K562 (cell line): Measurements from ENCODE around the gene COQ3. TPM values are rescaled to one million over a fixed set of nuclear protein-coding genes. Genes with fewer than 3 reads are reported as not detected.
A peak's percentile ranks its signal among the peaks of the same experiment; 100 is the strongest.

Source experiments
- FUS ChIP-seq: fragments of 200-400 bp; formaldehyde crosslinking; optimal IDR thresholded peaks from 2 replicates; pipeline ENCODE3; 2017; ENCODE audit warnings: low read depth, low read length
- IRF2 ChIP-seq: sonication (generic); formaldehyde crosslinking; IDR thresholded peaks from 2 replicates; pipeline ENCODE4 v1.8.1; 2022; ENCODE audit warnings: mild to moderate bottlenecking, missing genetic modification reagents
- JUN ChIP-seq, 2 experiments: sonication (generic) in 1 of 2; formaldehyde crosslinking in 1 of 2; IDR thresholded peaks; 2 replicates each; pipeline versions ENCODE4 v1.6.1 to v1.8.0; 2012 to 2022; ENCODE audit warnings: borderline replicate concordance in 2 of 2, mild to moderate bottlenecking in 2 of 2, improper control_type of control experiment in 1 of 2, low read depth in 1 of 2, low read length in 1 of 2, missing genetic modification reagents in 1 of 2
- JUND ChIP-seq, 2 experiments: IDR thresholded peaks; 2 replicates in 1 of 2; 3 replicates in 1 of 2; pipeline ENCODE4 v1.6.1; 2011; ENCODE audit warnings: borderline replicate concordance in 2 of 2, low read depth in 2 of 2, low read length in 2 of 2, improper control_type of control experiment in 1 of 2, missing biosample characterization in 1 of 2, missing genetic modification characterization in 1 of 2, missing genetic modification reagents in 1 of 2
- KLF10 ChIP-seq: fragments of 250-450 bp; sonication (Bioruptor Pico); IDR thresholded peaks from 2 replicates; pipeline ENCODE4 v1.6.1; 2021; ENCODE audit warnings: matching md5 sums
- PCBP1 ChIP-seq: fragments of 200-400 bp; formaldehyde crosslinking; IDR thresholded peaks from 2 replicates; pipeline ENCODE4 v1.6.1; 2018; ENCODE audit warnings: mild to moderate bottlenecking, low read depth, low read length; ENCODE audit not compliant: poor library complexity, severe bottlenecking
- PHF8 ChIP-seq: fragments of 200-600 bp; sonication (generic); IDR thresholded peaks from 2 replicates; pipeline ENCODE4 v1.6.1; 2012; ENCODE audit warnings: mixed run types, mild to moderate bottlenecking, inconsistent platforms, low read length, moderate library complexity, borderline replicate concordance
- RB1 ChIP-seq: fragments of 450-650 bp; IDR thresholded peaks from 2 replicates; pipeline ENCODE4 v1.6.1; 2017; ENCODE audit warnings: low read depth, mild to moderate bottlenecking
- SMARCA5 ChIP-seq: fragments of 450-650 bp; IDR thresholded peaks from 2 replicates; pipeline ENCODE4 v1.6.1; 2016
- SRSF7 ChIP-seq: fragments of 200-400 bp; formaldehyde crosslinking; optimal IDR thresholded peaks from 2 replicates; pipeline ENCODE3; 2017; ENCODE audit warnings: mild to moderate bottlenecking, low read depth, low read length
- WHSC1 ChIP-seq: IDR thresholded peaks from one replicate; pipeline ENCODE4 v1.6.1; 2012; ENCODE audit warnings: low read length, control low read depth, inconsistent platforms
- YY1 ChIP-seq, 3 experiments: IDR thresholded peaks; 2 replicates each; pipeline ENCODE4 v1.6.1; 2011; ENCODE audit warnings: low read length in 2 of 3, mild to moderate bottlenecking in 2 of 3, moderate library complexity in 2 of 3, borderline replicate concordance in 1 of 3, control low read depth in 1 of 3, low read depth in 1 of 3; ENCODE audit not compliant: insufficient read depth in 3 of 3, insufficient replicate concordance in 2 of 3, control insufficient read depth in 1 of 3, insufficient read length in 1 of 3; ENCODE audit errors: extremely low read depth in 1 of 3
- ZNF197 ChIP-seq: fragments of 200-800 bp; sonication (Bioruptor generic); IDR thresholded peaks from 2 replicates; pipeline ENCODE4 v1.6.1; 2016; ENCODE audit warnings: low read depth, missing genetic modification characterization, missing compliant biosample characterization
- ZNF717 ChIP-seq: fragments of 250-450 bp; sonication (Bioruptor Pico); IDR thresholded peaks from 2 replicates; pipeline ENCODE4 v1.5.0; 2021
- polyA plus RNA-seq, 8 experiments: library from polyadenylated mRNA; depleted of rRNA in 4 of 8; stranded (reverse) in 5 of 8; unstranded in 3 of 8; fragments of >200 nt; fragmentation: Nextera tagmentation in 2 of 8; fragmentation: Illumina TruSeq in 1 of 8; extraction: Ambion mirVana in 2 of 8; extraction: Trizol in 1 of 8; gene quantifications; 2 replicates each; pipeline versions ENCODE4 v1.2.1 to v1.2.3, GENCODE V29; 2011 to 2014; ENCODE audit warnings: inconsistent platforms in 1 of 8, missing spikeins in 1 of 8
- total RNA-seq, 7 experiments: library from RNA; depleted of rRNA in 6 of 7; stranded (reverse); fragments of >200 nt in 6 of 7; fragmentation: Illumina TruSeq in 2 of 7; extraction: Trizol in 2 of 7; gene quantifications; 2 replicates each; pipeline versions ENCODE4 v1.2.1 to v1.2.3, GENCODE V29; 2011 to 2021; ENCODE audit warnings: low replicate concordance in 1 of 7
- TF ChIP-seq, protein P1 (sequence below): fragments of 250-450 bp; sonication (Bioruptor Pico); IDR thresholded peaks from 2 replicates; pipeline ENCODE4 v1.5.0; 2020; ENCODE audit warnings: mild to moderate bottlenecking
- TF ChIP-seq, protein P2 (sequence below): fragments of 450-650 bp; IDR thresholded peaks from 2 replicates; pipeline ENCODE4 v1.6.1; 2016; ENCODE audit warnings: low read depth

COQ3 gene
- total and polyA plus RNA-seq, 9 of the 15 experiments (the other 6 are each of a cell fraction or from before 2014, with no cell fraction given) = 16.9 to 137 (median 33.9) TPM

DNA sequence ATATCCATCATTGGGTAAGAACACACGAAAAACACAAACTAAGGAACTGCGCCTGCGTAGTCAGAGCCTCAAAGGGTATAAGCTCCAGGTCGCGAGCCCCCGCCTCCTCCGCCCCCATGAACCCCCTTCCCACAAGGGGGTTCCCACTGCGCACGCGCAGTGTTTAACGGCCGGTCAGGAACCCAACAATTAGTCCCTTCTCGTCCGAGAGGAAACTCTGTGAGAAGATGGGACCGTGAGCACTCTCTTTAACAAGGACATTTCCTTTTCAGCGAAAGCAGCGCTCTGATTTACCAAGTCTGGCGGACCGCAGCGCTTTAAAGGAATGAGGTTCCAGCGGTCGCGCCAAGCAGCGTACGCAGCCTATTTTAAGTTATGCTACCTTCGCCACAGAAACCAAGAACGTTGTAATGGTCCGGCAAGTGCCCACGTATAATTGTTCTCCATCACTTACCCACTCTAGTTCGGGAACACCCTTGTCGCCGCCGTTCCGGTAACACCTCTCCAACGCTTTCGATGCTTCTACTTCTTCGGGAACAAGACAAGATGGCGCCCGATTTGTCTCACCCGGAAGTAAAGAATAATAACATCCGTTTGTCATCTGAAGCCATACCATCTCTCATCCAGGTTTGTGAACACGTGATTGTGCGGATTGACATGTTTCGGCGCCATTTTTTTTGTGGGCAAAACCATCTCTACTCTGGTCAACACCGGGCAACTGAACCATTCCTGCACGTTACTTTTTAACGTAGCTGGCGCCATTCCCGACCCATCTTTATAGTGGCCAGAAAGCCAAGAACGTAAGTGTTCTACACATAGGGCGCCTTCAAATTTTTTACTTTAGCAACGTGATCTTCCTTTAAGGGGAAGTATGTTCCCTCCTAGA lies 31.0 kb upstream of the COQ3 start, which contains the start of gene PNISR (continued):
- peak; percentile 28; the same call in 1 of the 2 replicates for TF ChIP-seq JUND (IDR thresholded peaks at IDR 0.05; ENCODE audit: borderline replicate concordance, low read depth, low read length)
- TF ChIP-seq JUND (tag; IDR thresholded peaks at IDR 0.05; ENCODE audit: borderline replicate concordance, low read depth, low read length) = no peak; the same call in 2 of the 3 replicates
- TF ChIP-seq JUN (IDR thresholded peaks at IDR 0.05; ENCODE audit: borderline replicate concordance, low read depth, low read length) = peak; percentile 16; the same call in 1 of the 2 replicates
- TF ChIP-seq JUN (CRISPR knock-in tag; IDR thresholded peaks at IDR 0.05; ENCODE audit: borderline replicate concordance) = peak; percentile 52; the same call in 1 of the 2 replicates
- TF ChIP-seq WHSC1 = no peak
- TF ChIP-seq PCBP1 = no peak
- TF ChIP-seq ZNF197 (CRISPR knock-in tag) = peak; percentile 86
- no peak for TF ChIP-seq SMARCA5
- TF ChIP-seq, protein P1, sequence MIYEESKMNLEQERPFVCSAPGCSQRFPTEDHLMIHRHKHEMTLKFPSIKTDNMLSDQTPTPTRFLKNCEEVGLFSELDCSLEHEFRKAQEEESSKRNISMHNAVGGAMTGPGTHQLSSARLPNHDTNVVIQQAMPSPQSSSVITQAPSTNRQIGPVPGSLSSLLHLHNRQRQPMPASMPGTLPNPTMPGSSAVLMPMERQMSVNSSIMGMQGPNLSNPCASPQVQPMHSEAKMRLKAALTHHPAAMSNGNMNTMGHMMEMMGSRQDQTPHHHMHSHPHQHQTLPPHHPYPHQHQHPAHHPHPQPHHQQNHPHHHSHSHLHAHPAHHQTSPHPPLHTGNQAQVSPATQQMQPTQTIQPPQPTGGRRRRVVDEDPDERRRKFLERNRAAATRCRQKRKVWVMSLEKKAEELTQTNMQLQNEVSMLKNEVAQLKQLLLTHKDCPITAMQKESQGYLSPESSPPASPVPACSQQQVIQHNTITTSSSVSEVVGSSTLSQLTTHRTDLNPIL (CRISPR knock-in tag) = no peak
- TF ChIP-seq RB1 = peak; percentile 18; the same call in 1 of the 2 replicates
- TF ChIP-seq, protein P2, sequence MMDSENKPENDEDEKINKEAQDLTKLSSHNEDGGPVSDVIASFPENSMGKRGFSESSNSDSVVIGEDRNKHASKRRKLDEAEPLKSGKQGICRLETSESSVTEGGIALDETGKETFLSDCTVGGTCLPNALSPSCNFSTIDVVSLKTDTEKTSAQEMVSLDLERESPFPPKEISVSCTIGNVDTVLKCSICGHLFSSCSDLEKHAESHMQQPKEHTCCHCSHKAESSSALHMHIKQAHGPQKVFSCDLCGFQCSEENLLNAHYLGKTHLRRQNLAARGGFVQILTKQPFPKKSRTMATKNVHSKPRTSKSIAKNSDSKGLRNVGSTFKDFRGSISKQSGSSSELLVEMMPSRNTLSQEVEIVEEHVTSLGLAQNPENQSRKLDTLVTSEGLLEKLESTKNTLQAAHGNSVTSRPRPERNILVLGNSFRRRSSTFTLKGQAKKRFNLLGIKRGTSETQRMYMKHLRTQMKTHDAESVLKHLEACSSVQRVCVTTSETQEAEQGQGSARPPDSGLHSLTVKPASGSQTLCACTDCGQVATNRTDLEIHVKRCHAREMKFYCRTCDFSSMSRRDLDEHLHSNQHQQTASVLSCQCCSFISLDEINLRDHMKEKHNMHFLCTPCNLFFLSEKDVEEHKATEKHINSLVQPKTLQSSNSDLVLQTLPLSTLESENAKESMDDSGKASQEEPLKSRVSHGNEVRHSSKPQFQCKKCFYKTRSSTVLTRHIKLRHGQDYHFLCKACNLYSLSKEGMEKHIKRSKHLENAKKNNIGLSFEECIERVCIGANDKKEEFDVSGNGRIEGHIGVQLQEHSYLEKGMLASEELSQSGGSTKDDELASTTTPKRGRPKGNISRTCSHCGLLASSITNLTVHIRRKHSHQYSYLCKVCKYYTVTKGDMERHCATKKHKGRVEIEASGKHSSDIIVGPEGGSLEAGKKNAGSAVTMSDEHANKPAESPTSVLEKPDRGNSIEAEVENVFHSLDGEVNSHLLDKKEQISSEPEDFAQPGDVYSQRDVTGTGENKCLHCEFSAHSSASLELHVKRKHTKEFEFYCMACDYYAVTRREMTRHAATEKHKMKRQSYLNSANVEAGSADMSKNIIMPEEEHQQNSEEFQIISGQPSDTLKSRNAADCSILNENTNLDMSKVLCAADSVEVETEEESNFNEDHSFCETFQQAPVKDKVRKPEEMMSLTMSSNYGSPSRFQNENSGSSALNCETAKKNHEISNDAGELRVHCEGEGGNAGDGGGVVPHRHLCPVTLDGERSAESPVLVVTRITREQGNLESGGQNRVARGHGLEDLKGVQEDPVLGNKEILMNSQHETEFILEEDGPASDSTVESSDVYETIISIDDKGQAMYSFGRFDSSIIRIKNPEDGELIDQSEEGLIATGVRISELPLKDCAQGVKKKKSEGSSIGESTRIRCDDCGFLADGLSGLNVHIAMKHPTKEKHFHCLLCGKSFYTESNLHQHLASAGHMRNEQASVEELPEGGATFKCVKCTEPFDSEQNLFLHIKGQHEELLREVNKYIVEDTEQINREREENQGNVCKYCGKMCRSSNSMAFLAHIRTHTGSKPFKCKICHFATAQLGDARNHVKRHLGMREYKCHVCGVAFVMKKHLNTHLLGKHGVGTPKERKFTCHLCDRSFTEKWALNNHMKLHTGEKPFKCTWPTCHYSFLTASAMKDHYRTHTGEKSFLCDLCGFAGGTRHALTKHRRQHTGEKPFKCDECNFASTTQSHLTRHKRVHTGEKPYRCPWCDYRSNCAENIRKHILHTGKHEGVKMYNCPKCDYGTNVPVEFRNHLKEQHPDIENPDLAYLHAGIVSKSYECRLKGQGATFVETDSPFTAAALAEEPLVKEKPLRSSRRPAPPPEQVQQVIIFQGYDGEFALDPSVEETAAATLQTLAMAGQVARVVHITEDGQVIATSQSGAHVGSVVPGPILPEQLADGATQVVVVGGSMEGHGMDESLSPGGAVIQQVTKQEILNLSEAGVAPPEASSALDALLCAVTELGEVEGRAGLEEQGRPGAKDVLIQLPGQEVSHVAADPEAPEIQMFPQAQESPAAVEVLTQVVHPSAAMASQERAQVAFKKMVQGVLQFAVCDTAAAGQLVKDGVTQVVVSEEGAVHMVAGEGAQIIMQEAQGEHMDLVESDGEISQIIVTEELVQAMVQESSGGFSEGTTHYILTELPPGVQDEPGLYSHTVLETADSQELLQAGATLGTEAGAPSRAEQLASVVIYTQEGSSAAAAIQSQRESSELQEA = no peak
- TF ChIP-seq PHF8 = peak; percentile 77
- TF ChIP-seq SRSF7 = no peak
- TF ChIP-seq KLF10 = no peak
- peak; percentile 89 to 98 (median 97) for TF ChIP-seq YY1 (IDR thresholded peaks at IDR 0.05; ENCODE audit: borderline replicate concordance in 1 of 3, control insufficient read depth in 1 of 3, extremely low read depth in 1 of 3, insufficient read depth in 3 of 3, insufficient read length in 1 of 3, insufficient replicate concordance in 2 of 3, low read depth in 1 of 3, low read length in 2 of 3)
- no peak for TF ChIP-seq ZNF717 (CRISPR knock-in tag)
- TF ChIP-seq FUS = no peak
- TF ChIP-seq IRF2 = no peak
